ENCODE data around the gene KCNMB4.

DNA sequence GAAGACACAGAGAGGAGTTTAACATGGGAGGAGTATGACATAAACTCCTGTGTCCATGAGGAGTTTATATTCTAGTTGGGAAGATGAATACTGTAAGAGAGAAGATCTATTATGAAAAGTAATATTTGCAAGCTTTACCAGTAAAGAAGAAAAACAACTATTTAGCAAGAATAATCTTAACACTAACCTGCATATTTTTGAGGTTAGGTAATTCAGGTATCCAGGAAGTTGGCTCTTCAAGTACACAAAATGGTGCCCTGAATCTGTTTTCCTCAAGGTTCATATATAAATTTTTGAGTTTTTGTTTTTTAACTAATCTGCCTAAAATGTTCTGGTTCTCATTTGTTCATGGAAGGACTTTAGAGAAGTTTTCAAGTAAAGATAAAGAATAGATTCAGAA lies 33.9 kb upstream of the KCNMB4 start:
- TF ChIP-seq, protein P1, sequence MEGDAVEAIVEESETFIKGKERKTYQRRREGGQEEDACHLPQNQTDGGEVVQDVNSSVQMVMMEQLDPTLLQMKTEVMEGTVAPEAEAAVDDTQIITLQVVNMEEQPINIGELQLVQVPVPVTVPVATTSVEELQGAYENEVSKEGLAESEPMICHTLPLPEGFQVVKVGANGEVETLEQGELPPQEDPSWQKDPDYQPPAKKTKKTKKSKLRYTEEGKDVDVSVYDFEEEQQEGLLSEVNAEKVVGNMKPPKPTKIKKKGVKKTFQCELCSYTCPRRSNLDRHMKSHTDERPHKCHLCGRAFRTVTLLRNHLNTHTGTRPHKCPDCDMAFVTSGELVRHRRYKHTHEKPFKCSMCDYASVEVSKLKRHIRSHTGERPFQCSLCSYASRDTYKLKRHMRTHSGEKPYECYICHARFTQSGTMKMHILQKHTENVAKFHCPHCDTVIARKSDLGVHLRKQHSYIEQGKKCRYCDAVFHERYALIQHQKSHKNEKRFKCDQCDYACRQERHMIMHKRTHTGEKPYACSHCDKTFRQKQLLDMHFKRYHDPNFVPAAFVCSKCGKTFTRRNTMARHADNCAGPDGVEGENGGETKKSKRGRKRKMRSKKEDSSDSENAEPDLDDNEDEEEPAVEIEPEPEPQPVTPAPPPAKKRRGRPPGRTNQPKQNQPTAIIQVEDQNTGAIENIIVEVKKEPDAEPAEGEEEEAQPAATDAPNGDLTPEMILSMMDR (IDR thresholded peaks at IDR 0.05; ENCODE audit: low read depth, low read length, poor library complexity, severe bottlenecking), result no peak
- TF ChIP-seq EZH2phosphoT487 (IDR thresholded peaks at IDR 0.05; ENCODE audit: borderline replicate concordance, low read length), result no peak
